Neural progenitor cell (in vitro differentiated cells): Measurements from ENCODE around the gene MEGF6. TPM values are rescaled to one million over a fixed set of nuclear protein-coding genes. Genes with fewer than 3 reads are reported as not detected.
A peak's percentile ranks its signal among the peaks of the same experiment; 100 is the strongest.

Experiments used
- DNase-seq: peaks from one replicate; pipeline ENCODE4 v3.0.0-alpha.2; 2016; ENCODE audit warnings: low spot score
- H2AFZ ChIP-seq: fragments of 200-600 bp; sonication (generic); replicated peaks from 2 replicates; pipeline ENCODE4 v1.6.1; 2016; ENCODE audit warnings: antibody characterized with exemption
- H3F3A ChIP-seq: fragments of 200-600 bp; sonication (generic); 2 replicates; pipeline ENCODE4 v1.6.1; 2016; ENCODE audit warnings: antibody characterized with exemption, low read depth
- H3K27ac ChIP-seq: fragments of 200-600 bp; sonication (generic); 2 replicates; pipeline ENCODE4 v1.5.1; 2016; ENCODE audit warnings: mild to moderate bottlenecking
- H3K27me3 ChIP-seq: fragments of 200-600 bp; sonication (generic); 2 replicates; pipeline ENCODE4 v1.6.1; 2016; ENCODE audit warnings: mild to moderate bottlenecking, moderate library complexity
- H3K36me3 ChIP-seq: fragments of 200-600 bp; sonication (generic); 2 replicates; pipeline ENCODE4 v1.5.1; 2016
- H3K4me1 ChIP-seq: fragments of 200-600 bp; sonication (generic); 2 replicates; pipeline ENCODE4 v1.6.1; 2016; ENCODE audit warnings: mixed run types
- H3K4me2 ChIP-seq: fragments of 200-600 bp; sonication (generic); 2 replicates; pipeline ENCODE4 v1.6.1; 2016
- H3K4me3 ChIP-seq: fragments of 200-600 bp; sonication (generic); 2 replicates; pipeline ENCODE4 v1.5.1; 2016
- H3K79me2 ChIP-seq: fragments of 200-600 bp; sonication (generic); 2 replicates; pipeline ENCODE4 v1.6.1; 2016; ENCODE audit warnings: low read depth
- H3K9ac ChIP-seq: fragments of 200-600 bp; sonication (generic); 2 replicates; pipeline ENCODE4 v1.6.1; 2016
- H3K9me3 ChIP-seq: fragments of 200-600 bp; sonication (generic); 2 replicates; pipeline ENCODE4 v1.5.1; 2016; ENCODE audit warnings: low read depth
- H4K20me1 ChIP-seq: fragments of 200-600 bp; sonication (generic); 2 replicates; pipeline ENCODE4 v1.6.1; 2016; ENCODE audit warnings: low read depth
- H3K27ac Mint-ChIP-seq: 3 replicates; pipeline ENCODE4 v1.8.0; 2021; ENCODE audit warnings: mixed read lengths
- H3K27me3 Mint-ChIP-seq: 2 replicates; pipeline ENCODE4 v1.8.0; 2022; ENCODE audit warnings: low read depth, mild to moderate bottlenecking, inconsistent platforms, moderate library complexity, mixed read lengths; ENCODE audit not compliant: insufficient read depth
- H3K36me3 Mint-ChIP-seq: 3 replicates; pipeline ENCODE4 v1.8.0; 2021; ENCODE audit warnings: mixed read lengths
- H3K4me1 Mint-ChIP-seq: 3 replicates; pipeline ENCODE4 v1.8.0; 2021; ENCODE audit warnings: mixed read lengths
- H3K4me3 Mint-ChIP-seq: 3 replicates; pipeline ENCODE4 v1.8.0; 2021; ENCODE audit warnings: mild to moderate bottlenecking, moderate library complexity, mixed read lengths
- H3K9me3 Mint-ChIP-seq: 3 replicates; pipeline ENCODE4 v1.8.0; 2020; ENCODE audit warnings: mixed read lengths
- EZH2 ChIP-seq: fragments of 200-600 bp; sonication (generic); IDR thresholded peaks from 2 replicates; pipeline ENCODE4 v1.6.1; 2017; ENCODE audit warnings: antibody characterized with exemption, mild to moderate bottlenecking, moderate library complexity
- EZH2phosphoT487 ChIP-seq: fragments of 200-600 bp; sonication (generic); IDR thresholded peaks from 2 replicates; pipeline ENCODE4 v1.6.1; 2017; ENCODE audit warnings: antibody characterized with exemption
- total RNA-seq: library from RNA; depleted of rRNA; stranded (reverse); fragments of >200 nt; gene quantifications from 2 replicates; pipeline ENCODE4 v1.2.3, GENCODE V29; 2015; ENCODE audit warnings: low replicate concordance
- TF ChIP-seq, protein P1 (sequence below): fragments of 200-600 bp; sonication (generic); IDR thresholded peaks from 2 replicates; pipeline ENCODE4 v1.5.1; 2017; ENCODE audit warnings: antibody characterized with exemption, mild to moderate bottlenecking

The MEGF6 gene
- total RNA-seq, 1 donor from 2014 or later = 1.7 TPM

DNA sequence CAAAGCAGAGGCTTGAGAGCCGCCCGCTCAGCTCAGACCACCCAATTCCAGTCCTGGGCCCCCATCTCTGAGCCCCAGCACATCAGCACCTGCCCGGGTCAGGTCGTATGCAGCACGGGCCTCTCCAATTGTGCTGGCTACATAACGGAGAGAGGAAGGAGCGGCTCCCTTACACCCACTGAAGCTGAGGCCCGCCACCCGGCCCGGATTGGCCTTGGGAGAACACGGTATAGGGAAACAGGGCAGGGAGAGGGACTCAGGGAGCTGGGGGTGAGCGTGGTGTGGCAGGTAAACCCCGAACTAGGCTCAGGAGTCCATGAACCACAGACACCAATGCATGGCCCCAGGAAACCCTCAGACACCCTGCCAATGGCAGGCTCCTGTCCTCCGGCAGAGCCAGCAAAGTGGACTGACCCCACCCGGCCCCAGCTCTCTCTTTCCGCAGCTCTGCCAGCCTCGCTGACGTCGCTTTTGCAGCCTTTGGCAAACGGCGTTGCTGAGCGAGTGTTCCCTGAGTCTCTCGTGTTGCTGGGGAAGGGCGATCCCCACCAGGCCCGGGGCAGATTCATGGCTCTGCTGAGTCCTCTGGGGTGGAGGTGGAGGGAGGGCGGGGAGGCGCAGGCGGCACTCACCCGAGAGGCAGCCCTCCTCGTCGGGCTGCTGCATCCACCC is 16.5 kb downstream of the MEGF6 start:
- no peaks in the 10 kb centered on the region for H4K20me1 ChIP-seq
- Mint-ChIP-seq H3K9me3 (no peaks in the 10 kb centered on the region), H3K27me3 (no peaks in the 10 kb centered on the region), H3K27ac (no peak overlapping the region), H3K4me1 (peaks cover 49% of the 10 kb centered on the region), H3K36me3 (no peaks in the 10 kb centered on the region), H3K4me3 (no peak overlapping the region)
- H3K4me2 ChIP-seq = no peak overlapping the region
- H3K9me3 ChIP-seq = no peaks in the 10 kb centered on the region
- no peak overlapping the region for H2AFZ ChIP-seq
- no peak overlapping the region for H3K9ac ChIP-seq
- no peaks in the 10 kb centered on the region for H3K36me3 ChIP-seq
- no peak for DNase-seq
- TF ChIP-seq, protein P1, sequence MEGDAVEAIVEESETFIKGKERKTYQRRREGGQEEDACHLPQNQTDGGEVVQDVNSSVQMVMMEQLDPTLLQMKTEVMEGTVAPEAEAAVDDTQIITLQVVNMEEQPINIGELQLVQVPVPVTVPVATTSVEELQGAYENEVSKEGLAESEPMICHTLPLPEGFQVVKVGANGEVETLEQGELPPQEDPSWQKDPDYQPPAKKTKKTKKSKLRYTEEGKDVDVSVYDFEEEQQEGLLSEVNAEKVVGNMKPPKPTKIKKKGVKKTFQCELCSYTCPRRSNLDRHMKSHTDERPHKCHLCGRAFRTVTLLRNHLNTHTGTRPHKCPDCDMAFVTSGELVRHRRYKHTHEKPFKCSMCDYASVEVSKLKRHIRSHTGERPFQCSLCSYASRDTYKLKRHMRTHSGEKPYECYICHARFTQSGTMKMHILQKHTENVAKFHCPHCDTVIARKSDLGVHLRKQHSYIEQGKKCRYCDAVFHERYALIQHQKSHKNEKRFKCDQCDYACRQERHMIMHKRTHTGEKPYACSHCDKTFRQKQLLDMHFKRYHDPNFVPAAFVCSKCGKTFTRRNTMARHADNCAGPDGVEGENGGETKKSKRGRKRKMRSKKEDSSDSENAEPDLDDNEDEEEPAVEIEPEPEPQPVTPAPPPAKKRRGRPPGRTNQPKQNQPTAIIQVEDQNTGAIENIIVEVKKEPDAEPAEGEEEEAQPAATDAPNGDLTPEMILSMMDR = no peak
- TF ChIP-seq EZH2 = no peak
- no peak for TF ChIP-seq EZH2phosphoT487
- H3K79me2 ChIP-seq = no peaks in the 10 kb centered on the region
- peaks cover 43% of the 10 kb centered on the region for H3K4me1 ChIP-seq
- H3K27me3 ChIP-seq = no peaks in the 10 kb centered on the region
- H3K4me3 ChIP-seq = no peak overlapping the region
- H3K27ac ChIP-seq = no peak overlapping the region
- H3F3A ChIP-seq = no peaks in the 10 kb centered on the region

GRCh38 chr1:3593745-3594144 is 17.6 kb downstream of the MEGF6 start:
- Mint-ChIP-seq H3K4me1 (peaks cover 55% of the 10 kb centered on the region), H3K27ac (peak overlapping the region; percentile 88), H3K9me3 (no peaks in the 10 kb centered on the region), H3K36me3 (no peaks in the 10 kb centered on the region), H3K27me3 (no peaks in the 10 kb centered on the region), H3K4me3 (no peak overlapping the region)
- Histone ChIP-seq H3K9ac (no peak overlapping the region), H3K4me3 (no peak overlapping the region), H3K4me1 (peaks cover 38% of the 10 kb centered on the region), H3K79me2 (no peaks in the 10 kb centered on the region), H3K27me3 (no peaks in the 10 kb centered on the region), H3K27ac (no peak overlapping the region), H4K20me1 (no peaks in the 10 kb centered on the region), H3K4me2 (peak overlapping the region; percentile 52), H2AFZ (no peak overlapping the region), H3K36me3 (no peaks in the 10 kb centered on the region), H3F3A (no peaks in the 10 kb centered on the region), H3K9me3 (no peaks in the 10 kb centered on the region)
- DNase-seq = no peak
- TF ChIP-seq, protein P1 = no peak
- TF ChIP-seq EZH2 (no peak), EZH2phosphoT487 (no peak)

- Mint-ChIP-seq H3K36me3 (no peaks in the 10 kb centered on the region), H3K27me3 (no peaks in the 10 kb centered on the region), H3K9me3 (no peaks in the 10 kb centered on the region), H3K27ac (no peak overlapping the region), H3K4me3 (no peak overlapping the region), H3K4me1 (peaks cover 54% of the 10 kb centered on the region)
- Histone ChIP-seq H3K79me2 (no peaks in the 10 kb centered on the region), H3K4me2 (peak overlapping the region; percentile 52), H3F3A (no peaks in the 10 kb centered on the region), H3K36me3 (no peaks in the 10 kb centered on the region), H3K27ac (no peak overlapping the region), H2AFZ (no peak overlapping the region), H3K4me3 (no peak overlapping the region), H3K9me3 (no peaks in the 10 kb centered on the region), H3K4me1 (peaks cover 34% of the 10 kb centered on the region), H3K9ac (no peak overlapping the region), H3K27me3 (no peaks in the 10 kb centered on the region), H4K20me1 (no peaks in the 10 kb centered on the region)
- peak; percentile 32 for DNase-seq
- TF ChIP-seq EZH2phosphoT487 (no peak), EZH2 (no peak)
- TF ChIP-seq, protein P1 = no peak
Observed at GRCh38 chr1:3593334-3593733, 18.0 kb downstream of the MEGF6 start.
